H1 (cell line): ENCODE measurements around the gene CEP72. TPM values are rescaled to one million over a fixed set of nuclear protein-coding genes. Genes with fewer than 3 reads are reported as not detected.

ENCODE experiments used
- CTCF ChIA-PET: fragments of 300-600 bp; sonication (Branson Sonifier 250); formaldehyde crosslinking; loops from one replicate; lab custom pipeline; 2021; ENCODE audit not compliant: partially characterized antibody; lab: Charles Lee
- POLR2A ChIA-PET: fragments of 300-600 bp; sonication (Branson Sonifier 250); formaldehyde crosslinking; loops from one replicate; lab custom pipeline; 2021; ENCODE audit warnings: inconsistent platforms; ENCODE audit not compliant: partially characterized antibody; lab: Charles Lee
- DNase-seq, 2 experiments: peaks; one replicate each; pipeline versions ENCODE4 v3.0.0 to v3.0.0-alpha.2; 2010 to 2022; ENCODE audit warnings: low spot score in 2 of 2, low read depth in 1 of 2, mixed read lengths in 1 of 2
- FAIRE-seq: peaks from 2 replicates; lab custom pipeline; 2011; peaks lifted over from hg19 to GRCh38; lab: Jason Lieb, UNC
- H2AFZ ChIP-seq: 2 replicates; pipeline ENCODE4 v1.8.1; 2012; ENCODE audit warnings: low read length, inconsistent platforms
- H2AK5ac ChIP-seq: 2 replicates; pipeline ENCODE4 v1.6.1; 2013; ENCODE audit warnings: low read depth, low read length
- H2BK120ac ChIP-seq: replicated peaks from 2 replicates; pipeline ENCODE3; 2013; ENCODE audit warnings: low read depth, low read length, inconsistent platforms
- H2BK12ac ChIP-seq: 2 replicates; pipeline ENCODE4 v1.6.1; 2013; ENCODE audit warnings: low read depth, low read length
- H2BK15ac ChIP-seq: 2 replicates; pipeline ENCODE4 v1.6.1; 2013; ENCODE audit warnings: low read length
- H2BK20ac ChIP-seq: 2 replicates; pipeline ENCODE4 v1.6.1; 2013; ENCODE audit warnings: low read length
- H2BK5ac ChIP-seq: 2 replicates; pipeline ENCODE4 v1.6.1; 2013; ENCODE audit warnings: low read depth, low read length
- H3K14ac ChIP-seq: 2 replicates; pipeline ENCODE4 v1.6.1; 2013; ENCODE audit warnings: inconsistent platforms; ENCODE audit not compliant: insufficient read length
- H3K18ac ChIP-seq: 2 replicates; pipeline ENCODE4 v1.6.1; 2013; ENCODE audit warnings: low read length; ENCODE audit errors: extremely low read depth
- H3K23ac ChIP-seq: 2 replicates; pipeline ENCODE4 v1.6.1; 2013; ENCODE audit warnings: inconsistent platforms; ENCODE audit not compliant: insufficient read length
- H3K23me2 ChIP-seq: 2 replicates; pipeline ENCODE4 v1.6.1; 2013; ENCODE audit warnings: low read depth, low read length
- H3K27ac ChIP-seq: 2 replicates; pipeline ENCODE4 v1.6.1; 2011; ENCODE audit warnings: low read depth, low read length, inconsistent platforms
- H3K27me3 ChIP-seq, 4 experiments: replicated peaks in 1 of 4; 1 replicate in 1 of 4; 2 replicates in 3 of 4; pipeline versions ENCODE4 v1.6.1 to v1.8.1; 2011 to 2013; ENCODE audit warnings: low read length in 3 of 4, mild to moderate bottlenecking in 3 of 4, inconsistent platforms in 2 of 4, mixed read lengths in 2 of 4, moderate library complexity in 1 of 4; ENCODE audit not compliant: control insufficient read depth in 3 of 4, insufficient read depth in 3 of 4; ENCODE audit errors: extremely low read depth in 1 of 4
- H3K36me3 ChIP-seq, 4 experiments: 2 replicates each; pipeline versions ENCODE4 v1.6.1 to v1.8.1; 2011 to 2013; ENCODE audit warnings: mild to moderate bottlenecking in 4 of 4, low read length in 3 of 4, moderate library complexity in 2 of 4, control low read depth in 1 of 4, inconsistent platforms in 1 of 4; ENCODE audit not compliant: insufficient read depth in 4 of 4, control insufficient read depth in 2 of 4
- H3K4ac ChIP-seq: replicated peaks from 2 replicates; pipeline ENCODE3; 2013; ENCODE audit warnings: low read length, low read depth, mixed read lengths, inconsistent platforms; ENCODE audit not compliant: insufficient read length
- H3K4me1 ChIP-seq, 4 experiments: replicated peaks in 1 of 4; 1 replicate in 1 of 4; 2 replicates in 3 of 4; pipeline versions ENCODE4 v1.6.1 to v1.8.1; 2011 to 2013; ENCODE audit warnings: low read length in 3 of 4, inconsistent platforms in 2 of 4, mixed read lengths in 1 of 4; ENCODE audit not compliant: insufficient read depth in 4 of 4, control insufficient read depth in 3 of 4
- H3K4me2 ChIP-seq, 2 experiments: 2 replicates each; pipeline versions ENCODE4 v1.6.1 to v1.8.1; 2011 to 2013; ENCODE audit warnings: low read depth in 2 of 2, low read length in 2 of 2, control low read depth in 1 of 2, inconsistent platforms in 1 of 2, mild to moderate bottlenecking in 1 of 2; ENCODE audit not compliant: insufficient read depth in 1 of 2
- H3K4me3 ChIP-seq, 4 experiments: fragments of 200-600, 300-600 bp in 1 of 4; sonication (generic), shearing (Covaris generic), sonication (Bioruptor Twin) in 1 of 4; 2 replicates each; pipeline versions ENCODE4 v1.5.1 to v1.8.1; 2011 to 2016; ENCODE audit warnings: low read length in 4 of 4, low read depth in 3 of 4, control low read depth in 2 of 4, inconsistent platforms in 2 of 4, mild to moderate bottlenecking in 2 of 4, mixed read lengths in 1 of 4, moderate library complexity in 1 of 4; ENCODE audit not compliant: insufficient read depth in 2 of 4; ENCODE audit errors: extremely low read depth in 1 of 4
- H3K56ac ChIP-seq: replicated peaks from 2 replicates; pipeline ENCODE3; 2013; ENCODE audit warnings: low read depth, mild to moderate bottlenecking, mixed read lengths, low read length, inconsistent platforms; ENCODE audit not compliant: insufficient read length
- H3K79me1 ChIP-seq: 2 replicates; pipeline ENCODE4 v1.6.1; 2013; ENCODE audit warnings: low read depth, low read length, control low read depth
- H3K79me2 ChIP-seq, 2 experiments: 2 replicates each; pipeline versions ENCODE4 v1.6.1 to v1.8.1; 2012 to 2013; ENCODE audit warnings: low read length in 2 of 2, mild to moderate bottlenecking in 2 of 2, inconsistent platforms in 1 of 2; ENCODE audit not compliant: insufficient read depth in 2 of 2, control insufficient read depth in 1 of 2
- H3K9ac ChIP-seq, 4 experiments: replicated peaks in 1 of 4; 1 replicate in 1 of 4; 2 replicates in 3 of 4; pipeline versions ENCODE4 v1.6.1 to v1.8.1; 2011 to 2013; ENCODE audit warnings: low read depth in 3 of 4, low read length in 3 of 4, control low read depth in 2 of 4, mild to moderate bottlenecking in 2 of 4, moderate library complexity in 2 of 4, inconsistent platforms in 1 of 4; ENCODE audit errors: extremely low read depth in 1 of 4
- H3K9me3 ChIP-seq, 2 experiments: 2 replicates each; pipeline versions ENCODE4 v1.6.1 to v1.8.1; 2012 to 2013; ENCODE audit warnings: mild to moderate bottlenecking in 2 of 2, moderate library complexity in 2 of 2, control low read depth in 1 of 2, inconsistent platforms in 1 of 2, low read depth in 1 of 2, low read length in 1 of 2, mixed read lengths in 1 of 2; ENCODE audit not compliant: insufficient read depth in 2 of 2
- H4K20me1 ChIP-seq, 2 experiments: replicated peaks in 1 of 2; 2 replicates each; pipeline versions ENCODE3 to v1.8.1; 2011 to 2013; ENCODE audit warnings: inconsistent platforms in 2 of 2, low read length in 2 of 2, mild to moderate bottlenecking in 1 of 2; ENCODE audit not compliant: insufficient read depth in 2 of 2, control insufficient read depth in 1 of 2
- H4K5ac ChIP-seq: 2 replicates; pipeline ENCODE4 v1.6.1; 2013; ENCODE audit warnings: low read length, low read depth, mixed read lengths, inconsistent platforms; ENCODE audit not compliant: insufficient read length
- H4K8ac ChIP-seq: 2 replicates; pipeline ENCODE4 v1.8.0; 2013; ENCODE audit warnings: mild to moderate bottlenecking, moderate library complexity, low read length, inconsistent platforms; ENCODE audit not compliant: insufficient read depth; ENCODE audit errors: extremely low read depth
- H4K91ac ChIP-seq: replicated peaks from 2 replicates; pipeline ENCODE3; 2013; ENCODE audit warnings: low read length, mixed read lengths, inconsistent platforms; ENCODE audit not compliant: insufficient read length
- CBX8 ChIP-seq: fragments of 300-800, 300-1000 bp; sonication (generic); IDR thresholded peaks from 2 replicates; pipeline ENCODE4 v1.7.1; 2016; ENCODE audit warnings: low read depth, low read length, borderline replicate concordance
- EGR1 ChIP-seq: IDR thresholded peaks from 2 replicates; pipeline ENCODE4 v1.6.1; 2011; ENCODE audit warnings: low read depth, low read length, borderline replicate concordance
- EP300 ChIP-seq, 2 experiments: IDR thresholded peaks; 1 replicate in 1 of 2; 2 replicates in 1 of 2; pipeline ENCODE4 v1.6.1; 2011 to 2012; ENCODE audit warnings: low read depth in 2 of 2, low read length in 2 of 2, mild to moderate bottlenecking in 2 of 2, borderline replicate concordance in 1 of 2, inconsistent platforms in 1 of 2, moderate library complexity in 1 of 2
- SRF ChIP-seq: IDR thresholded peaks from 2 replicates; pipeline ENCODE4 v1.6.1; 2011; ENCODE audit warnings: mild to moderate bottlenecking, low read depth, low read length, moderate library complexity
- SUZ12 ChIP-seq: fragments of 200-600 bp; sonication (generic); IDR thresholded peaks from 2 replicates; pipeline ENCODE4 v1.6.1; 2012; ENCODE audit warnings: mild to moderate bottlenecking, inconsistent platforms, low read length, moderate library complexity, mixed read lengths
- TAF1 ChIP-seq: IDR thresholded peaks from 2 replicates; pipeline ENCODE4 v1.6.1; 2011; ENCODE audit warnings: mild to moderate bottlenecking, low read depth, low read length
- WGBS, 2 experiments: shearing (Covaris generic) in 1 of 2; methylation state at CpG; one replicate each; pipeline versions ENCODE4 v1.1.6 to v1.1.7; 2013 to 2015; ENCODE audit warnings: low lambda C conversion rate in 2 of 2, mixed read lengths in 2 of 2, inconsistent platforms in 1 of 2, low coverage in 1 of 2, missing lambda C conversion rate in 1 of 2; ENCODE audit not compliant: insufficient replicate concordance in 2 of 2, insufficient coverage in 1 of 2, insufficient read length in 1 of 2; ENCODE audit errors: extremely low coverage in 1 of 2, missing lambda C conversion rate in 1 of 2; 5-methylcytosine and 5-hydroxymethylcytosine counted together
- polyA plus RNA-seq, 7 experiments: library from polyadenylated mRNA; depleted of rRNA in 3 of 7; stranded (reverse) in 5 of 7; unstranded in 2 of 7; fragments of >200 nt in 5 of 7; fragments of 200-250 nt in 2 of 7; gene quantifications; 1 replicate in 5 of 7; 2 replicates in 1 of 7; 4 replicates in 1 of 7; pipeline versions ENCODE4 v1.2.1 to v1.2.3, GENCODE V29; 2011 to 2013; ENCODE audit warnings: missing spikeins in 2 of 7, mixed read lengths in 2 of 7
- total RNA-seq: library from RNA; stranded (reverse); fragmentation: NEBNext Ultra II Directional; extraction: Animal tissue kit (Norgen Biotek cat#: 25700); gene quantifications from 2 replicates; pipeline ENCODE4 v1.2.1, GENCODE V29; 2021

CEP72 gene
- total and polyA plus RNA-seq, 2 of the 8 experiments (the other 6 are each of a cell fraction or from before 2014, with no cell fraction given): 13.1 to 19.6 TPM

DNA sequence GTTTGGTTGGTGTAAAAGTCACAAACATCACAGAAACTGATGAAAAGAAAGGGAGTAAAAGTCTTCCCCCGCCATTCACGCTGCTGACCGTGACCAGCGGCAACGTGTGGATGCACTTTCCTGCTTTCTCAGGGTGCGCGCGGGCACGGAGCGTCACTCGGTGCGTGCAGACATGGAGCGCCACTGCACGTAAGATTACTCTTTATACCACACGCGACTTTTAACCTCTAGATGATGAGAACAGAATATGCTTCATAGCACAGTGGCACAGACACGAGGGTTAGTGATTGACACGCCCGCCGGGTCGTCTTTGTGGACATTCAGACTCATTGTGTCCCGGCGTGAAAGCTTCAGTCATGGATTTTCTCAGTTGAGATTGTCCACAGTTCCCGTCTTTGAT, 15.7 kb downstream of the CEP72 start:
- ChIA-PET POLR2A (interaction anchor here (0.7 kb wide), 1 partner anchor 131 kb away, joined by 3 read pairs; no protein-coding TSS in a partner anchor), CTCF (interaction anchor here (0.9 to 1.2 kb wide), 2 partner anchors 15 to 158 kb away, joined by 3 read pairs; no protein-coding TSS in a partner anchor)
- Histone ChIP-seq H2BK12ac (no peak overlapping the region), H2AK5ac (no peak overlapping the region), H3K36me3 (peaks cover 0 to 31% (median 24%) of the 10 kb centered on the region in 4 experiments; a peak in 6 of 8 replicates), H3K4me3 (no peak overlapping the region), H2BK5ac (no peak overlapping the region), H3K9me3 (no peaks in the 10 kb centered on the region), H3K9ac (no peak overlapping the region), H2BK120ac (no peak overlapping the region), H2AFZ (no peak overlapping the region), H3K4me2 (no peak overlapping the region), H3K27ac (no peak overlapping the region), H3K23ac (no peak overlapping the region), H3K79me1 (peaks cover 3% of the 10 kb centered on the region; the same call in 1 of the 2 replicates), H2BK15ac (no peak overlapping the region), H3K27me3 (no peaks in the 10 kb centered on the region), H2BK20ac (no peak overlapping the region), H4K20me1 (peaks cover 1 to 4% of the 10 kb centered on the region in 2 experiments), H3K14ac (no peak overlapping the region), H3K18ac (no peak overlapping the region), H3K56ac (no peak overlapping the region), H3K23me2 (no peaks in the 10 kb centered on the region), H4K5ac (no peak overlapping the region), H4K91ac (no peak overlapping the region), H3K4me1 (no peaks in the 10 kb centered on the region; a peak in 1 of 7 replicates), H3K4ac (no peak overlapping the region), H4K8ac (no peak overlapping the region), H3K79me2 (peaks cover 0 to 4% of the 10 kb centered on the region in 2 experiments; a peak in 1 of 4 replicates)
- TF ChIP-seq TAF1 (no peak), EP300 (IDR thresholded peaks at IDR 0.05; ENCODE audit: borderline replicate concordance in 1 of 2, low read depth in 2 of 2, low read length in 2 of 2) (no peak), EGR1 (no peak), SRF (no peak), SUZ12 (no peak), CBX8 (no peak)
- peak in 1 of 2 experiments; percentile 11 for DNase-seq
- 97% methylated on average over 24 of the region's 24 CpGs; no CpG with 5 or more reads in 1 of the 2 experiments for WGBS, 2 experiments
- FAIRE-seq: no peak
